ENCODE results near the gene KNTC1. TPM values are rescaled to one million over a fixed set of nuclear protein-coding genes. Genes with fewer than 3 reads are reported as not detected.

Gene KNTC1
- total and polyA plus RNA-seq, 4 donors: 4.0 to 34.0 (median 10.9) TPM

Small RNAs within 50 kb of the gene (small RNA-seq; reads per million reads assigned to genes)
- gene AC026333.1 (ENCODE audit: low replicate concordance) (not detected), gene RF00411 (ENCODE audit: low replicate concordance) (not detected)

Other genes starting within 250 kb of the KNTC1 start
- gene CLIP1, start 104.6 kb upstream of the KNTC1 start, total RNA-seq: 10 to 100 TPM; 48.7 to 93.7 TPM
- 10 to 100 TPM; 26.6 to 43.0 TPM for gene CLIP1, start 104.6 kb upstream of the KNTC1 start, polyA plus RNA-seq
- gene ZCCHC8, start 26.3 kb upstream of the KNTC1 start, total RNA-seq: 10 to 100 TPM; 16.7 to 48.1 TPM
- gene ZCCHC8, start 26.3 kb upstream of the KNTC1 start, polyA plus RNA-seq: 10 to 100 TPM; 12.8 to 26.9 TPM
- 100 to 1,000 TPM in 1 of 2 donors, 10 to 100 TPM in 1; 50.2 to 115 TPM for gene RSRC2, start 313 bp upstream of the KNTC1 start, total RNA-seq
- 10 to 100 TPM; 43.3 to 45.7 TPM for gene RSRC2, start 313 bp upstream of the KNTC1 start, polyA plus RNA-seq
- gene HCAR2, start 176.1 kb downstream of the KNTC1 start, total RNA-seq: 1 to 10 TPM; 5.9 to 7.1 TPM
- 10 to 100 TPM in 1 of 2 donors, 1 to 10 TPM in 1; 1.4 to 31.4 TPM for gene HCAR2, start 176.1 kb downstream of the KNTC1 start, polyA plus RNA-seq
- gene HCAR3, start 189.6 kb downstream of the KNTC1 start, total RNA-seq: 10 to 100 TPM in 1 of 2 donors, 1 to 10 TPM in 1; 2.5 to 10.4 TPM
- 10 to 100 TPM in 1 of 2 donors, under 1 TPM in 1; 0.47 to 52.6 TPM for gene HCAR3, start 189.6 kb downstream of the KNTC1 start, polyA plus RNA-seq
- gene HCAR1, start 203.6 kb downstream of the KNTC1 start, total RNA-seq: 1 to 10 TPM in 1 of 2 donors, under 1 TPM in 1; 0.31 to 2.2 TPM
- gene HCAR1, start 203.6 kb downstream of the KNTC1 start, polyA plus RNA-seq: under 1 TPM; 0.29 to 0.37 TPM
- gene DENR, start 225.6 kb downstream of the KNTC1 start, total RNA-seq: 10 to 100 TPM; 31.3 to 40.2 TPM
- 10 to 100 TPM; 19.5 to 19.9 TPM for gene DENR, start 225.6 kb downstream of the KNTC1 start, polyA plus RNA-seq
- under 1 TPM; 0.37 to 0.97 TPM for gene CCDC62, start 247.3 kb downstream of the KNTC1 start, total RNA-seq
- gene CCDC62, start 247.3 kb downstream of the KNTC1 start, polyA plus RNA-seq: under 1 TPM; 0.08 to 0.14 TPM